Measurements from ENCODE around the gene SLCO3A1. TPM values are rescaled to one million over a fixed set of nuclear protein-coding genes. Genes with fewer than 3 reads are reported as not detected.

The SLCO3A1 gene
- total RNA-seq, 1 donor from 2014 or later = 7.7 TPM

GRCh38 chr15:92009162-92009561 is 155.7 kb downstream of the SLCO3A1 start:
- Mint-ChIP-seq H3K27me3 (peaks cover 14% of the 10 kb centered on the region), H3K4me3 (ENCODE audit: low read depth) (no peak overlapping the region), H3K36me3 (ENCODE audit: insufficient read depth) (no peaks in the 10 kb centered on the region), H3K27ac (no peak overlapping the region), H3K9me3 (ENCODE audit: low read depth) (no peaks in the 10 kb centered on the region), H3K4me1 (ENCODE audit: low read depth) (no peaks in the 10 kb centered on the region)
- DNase-seq (ENCODE audit: low spot score, unreplicated experiment) = no peak
- TF ChIP-seq CTCF (IDR thresholded peaks at IDR 0.05; ENCODE audit: unreplicated experiment) = no peak

- no peaks in the 10 kb centered on the region for H3K36me3 Mint-ChIP-seq (ENCODE audit: insufficient read depth)
- H3K27ac Mint-ChIP-seq = no peak overlapping the region
- H3K9me3 Mint-ChIP-seq (ENCODE audit: low read depth) = no peaks in the 10 kb centered on the region
- H3K4me1 Mint-ChIP-seq (ENCODE audit: low read depth) = no peaks in the 10 kb centered on the region
- no peak for DNase-seq (ENCODE audit: low spot score, unreplicated experiment)
- H3K4me3 Mint-ChIP-seq (ENCODE audit: low read depth) = no peak overlapping the region
- H3K27me3 Mint-ChIP-seq = peaks cover 25% of the 10 kb centered on the region
- no peak for TF ChIP-seq CTCF (IDR thresholded peaks at IDR 0.05; ENCODE audit: unreplicated experiment)
These were observed 158.3 kb downstream of the SLCO3A1 start for GRCh38 chr15:92011611-92012367.

- H3K9me3 Mint-ChIP-seq (ENCODE audit: low read depth) = no peaks in the 10 kb centered on the region
- DNase-seq (ENCODE audit: low spot score, unreplicated experiment) = no peak
- TF ChIP-seq CTCF (IDR thresholded peaks at IDR 0.05; ENCODE audit: unreplicated experiment) = no peak
- H3K4me1 Mint-ChIP-seq (ENCODE audit: low read depth) = no peaks in the 10 kb centered on the region
- H3K27me3 Mint-ChIP-seq = peaks cover 26% of the 10 kb centered on the region
- H3K36me3 Mint-ChIP-seq (ENCODE audit: insufficient read depth) = no peaks in the 10 kb centered on the region
- no peak overlapping the region for H3K27ac Mint-ChIP-seq
- no peak overlapping the region for H3K4me3 Mint-ChIP-seq (ENCODE audit: low read depth)
These were observed 158.8 kb downstream of the SLCO3A1 start for GRCh38 chr15:92012368-92012629.

- no peak for TF ChIP-seq CTCF (IDR thresholded peaks at IDR 0.05; ENCODE audit: unreplicated experiment)
- no peaks in the 10 kb centered on the region for H3K4me1 Mint-ChIP-seq (ENCODE audit: low read depth)
- H3K9me3 Mint-ChIP-seq (ENCODE audit: low read depth) = no peaks in the 10 kb centered on the region
- no peak overlapping the region for H3K4me3 Mint-ChIP-seq (ENCODE audit: low read depth)
- no peak overlapping the region for H3K27ac Mint-ChIP-seq
- peaks cover 28% of the 10 kb centered on the region for H3K27me3 Mint-ChIP-seq
- no peak for DNase-seq (ENCODE audit: low spot score, unreplicated experiment)
- H3K36me3 Mint-ChIP-seq (ENCODE audit: insufficient read depth) = no peaks in the 10 kb centered on the region
These were observed 159.4 kb downstream of the SLCO3A1 start for GRCh38 chr15:92012881-92013280.

GRCh38 chr15:92014281-92015030 is 160.9 kb downstream of the SLCO3A1 start:
- no peaks in the 10 kb centered on the region for H3K4me1 Mint-ChIP-seq (ENCODE audit: low read depth)
- H3K27me3 Mint-ChIP-seq = peaks cover 28% of the 10 kb centered on the region
- H3K9me3 Mint-ChIP-seq (ENCODE audit: low read depth) = no peaks in the 10 kb centered on the region
- H3K27ac Mint-ChIP-seq = no peak overlapping the region
- no peak overlapping the region for H3K4me3 Mint-ChIP-seq (ENCODE audit: low read depth)
- DNase-seq (ENCODE audit: low spot score, unreplicated experiment) = no peak
- TF ChIP-seq CTCF (IDR thresholded peaks at IDR 0.05; ENCODE audit: unreplicated experiment) = no peak
- H3K36me3 Mint-ChIP-seq (ENCODE audit: insufficient read depth) = no peaks in the 10 kb centered on the region

Measured in progenitor cell of endocrine pancreas (in vitro differentiated cells).